Breast epithelium (tissue), 4 donors: ENCODE data around the gene PCNX2. TPM values are rescaled to one million over a fixed set of nuclear protein-coding genes. Genes with fewer than 3 reads are reported as not detected.

Source experiments
- DNase-seq, 2 donors: peaks; one replicate each; pipeline ENCODE4 v3.0.0-alpha.2; 2019; ENCODE audit warnings: low spot score in 2 of 2
- H3K27ac ChIP-seq, 2 donors: fragments of 200-600 bp; sonication (generic) in 1 of 2; one replicate each; pipeline ENCODE4 v1.5.1; 2016 to 2019; ENCODE audit warnings: mild to moderate bottlenecking in 1 of 2
- H3K27me3 ChIP-seq, 2 donors: fragments of 200-600 bp; sonication (generic) in 1 of 2; one replicate each; pipeline versions ENCODE4 v1.5.1 to v1.6.0; 2017 to 2019; ENCODE audit warnings: control low read depth in 1 of 2, mild to moderate bottlenecking in 1 of 2
- H3K36me3 ChIP-seq: fragments of 200-600 bp; one replicate; pipeline ENCODE4 v1.5.1; 2019
- H3K4me1 ChIP-seq, 2 donors: fragments of 200-600 bp; sonication (generic); one replicate each; pipeline ENCODE4 v1.5.1; 2016 to 2019; ENCODE audit warnings: control low read depth in 1 of 2
- H3K4me3 ChIP-seq, 3 donors: fragments of 200-600 bp; sonication (generic); 1 replicate in 2 of 3; 2 replicates in 1 of 3; pipeline ENCODE4 v1.5.1; 2016 to 2019; ENCODE audit warnings: mild to moderate bottlenecking in 3 of 3, moderate library complexity in 2 of 3
- H3K9me3 ChIP-seq, 2 donors: fragments of 200-600 bp; sonication (generic) in 1 of 2; one replicate each; pipeline ENCODE4 v1.5.1; 2016 to 2019; ENCODE audit warnings: control low read depth in 1 of 2
- CTCF ChIP-seq, 3 donors: fragments of 450-650 bp; IDR thresholded peaks; one replicate each; pipeline ENCODE4 v1.5.1; 2016 to 2017; ENCODE audit warnings: antibody characterized with exemption in 3 of 3, mild to moderate bottlenecking in 3 of 3, moderate library complexity in 3 of 3
- POLR2A ChIP-seq: fragments of 450-650 bp; IDR thresholded peaks from one replicate; pipeline ENCODE4 v1.6.1; 2016; ENCODE audit warnings: antibody characterized with exemption, mild to moderate bottlenecking, moderate library complexity
- POLR2AphosphoS5 ChIP-seq, 3 donors: sonication (generic); formaldehyde crosslinking; IDR thresholded peaks; one replicate each; pipeline ENCODE4 v1.6.1; 2017; ENCODE audit warnings: antibody characterized with exemption in 3 of 3
- intact Hi-C: fragments of 100-400 bp; cut with DNase I; formaldehyde crosslinking; loops from one replicate; pipeline ENCODE4 v1.15.1; 2023; ENCODE audit warnings: low total_unique reads
- total RNA-seq, 3 donors: library from RNA; depleted of rRNA; stranded (reverse); fragments of >200 nt; gene quantifications; one replicate each; pipeline ENCODE4 v1.1.0, GENCODE V29; 2016

PCNX2 gene
- total RNA-seq, 3 donors from 2014 or later, result 18.7 to 32.6 (median 26.2) TPM

GRCh38 chr1:232985882-232986526 is 309.5 kb downstream of the PCNX2 start:
- Histone ChIP-seq H3K27me3 (no peaks in the 10 kb centered on the region), H3K27ac (no peak overlapping the region), H3K4me3 (no peak overlapping the region), H3K4me1 (no peaks in the 10 kb centered on the region), H3K36me3 (no peaks in the 10 kb centered on the region), H3K9me3 (no peaks in the 10 kb centered on the region)
- no peak for DNase-seq
- TF ChIP-seq POLR2A (no peak), POLR2AphosphoS5 (IDR thresholded peaks at IDR 0.05) (no peak), CTCF (IDR thresholded peaks at IDR 0.05) (no peak)
- intact Hi-C loops, result no loop called here

- H3K9me3 ChIP-seq, result no peaks in the 10 kb centered on the region
- TF ChIP-seq POLR2AphosphoS5 (IDR thresholded peaks at IDR 0.05) (no peak), CTCF (IDR thresholded peaks at IDR 0.05) (no peak), POLR2A (no peak)
- no peaks in the 10 kb centered on the region for H3K36me3 ChIP-seq
- no peaks in the 10 kb centered on the region for H3K27me3 ChIP-seq
- H3K27ac ChIP-seq, result no peak overlapping the region
- intact Hi-C loops, result no loop called here
- H3K4me3 ChIP-seq, result no peak overlapping the region
- no peak for DNase-seq
- H3K4me1 ChIP-seq, result no peaks in the 10 kb centered on the region
Observed at GRCh38 chr1:232984577-232985425, 310.7 kb downstream of the PCNX2 start.

GRCh38 chr1:232983817-232984567 is 311.5 kb downstream of the PCNX2 start:
- Histone ChIP-seq H3K27me3 (no peaks in the 10 kb centered on the region), H3K36me3 (no peaks in the 10 kb centered on the region), H3K9me3 (no peaks in the 10 kb centered on the region), H3K4me1 (no peaks in the 10 kb centered on the region), H3K4me3 (no peak overlapping the region), H3K27ac (no peak overlapping the region)
- DNase-seq, result no peak
- intact Hi-C loops, result no loop called here
- TF ChIP-seq POLR2A, result no peak
- no peak for TF ChIP-seq POLR2AphosphoS5 (IDR thresholded peaks at IDR 0.05)
- TF ChIP-seq CTCF (IDR thresholded peaks at IDR 0.05), result no peak

- no peaks in the 10 kb centered on the region for H3K9me3 ChIP-seq
- DNase-seq, result no peak
- H3K27me3 ChIP-seq, result no peaks in the 10 kb centered on the region
- no peak for TF ChIP-seq POLR2A
- no peaks in the 10 kb centered on the region for H3K36me3 ChIP-seq
- H3K27ac ChIP-seq, result no peak overlapping the region
- intact Hi-C loops, result no loop called here
- H3K4me3 ChIP-seq, result no peak overlapping the region
- no peaks in the 10 kb centered on the region for H3K4me1 ChIP-seq
Observed at GRCh38 chr1:232983375-232983774, 312.1 kb downstream of the PCNX2 start.

GRCh38 chr1:232982238-232982944 is 313.1 kb downstream of the PCNX2 start:
- Histone ChIP-seq H3K27me3 (no peaks in the 10 kb centered on the region), H3K27ac (no peak overlapping the region), H3K9me3 (no peaks in the 10 kb centered on the region), H3K4me1 (no peaks in the 10 kb centered on the region), H3K4me3 (no peak overlapping the region), H3K36me3 (no peaks in the 10 kb centered on the region)
- intact Hi-C loops, result no loop called here
- no peak for DNase-seq
- TF ChIP-seq POLR2A (no peak), POLR2AphosphoS5 (IDR thresholded peaks at IDR 0.05) (no peak), CTCF (IDR thresholded peaks at IDR 0.05) (no peak)
